HG03378 (cell line): ENCODE measurements around the gene SART3.
"Not testable (repeated sequence)": the region's sequence is repeated elsewhere in the genome, so short reads cannot be mapped to it uniquely, and the experiment has no call there.

ENCODE experiments used
- ATAC-seq: cut with Tn5 transposase; IDR thresholded peaks from one replicate; pipeline ENCODE4 v1.9.1; 2021; ENCODE audit warnings: mild to moderate bottlenecking, moderate library complexity; ENCODE audit not compliant: unreplicated experiment

SART3 gene

DNA sequence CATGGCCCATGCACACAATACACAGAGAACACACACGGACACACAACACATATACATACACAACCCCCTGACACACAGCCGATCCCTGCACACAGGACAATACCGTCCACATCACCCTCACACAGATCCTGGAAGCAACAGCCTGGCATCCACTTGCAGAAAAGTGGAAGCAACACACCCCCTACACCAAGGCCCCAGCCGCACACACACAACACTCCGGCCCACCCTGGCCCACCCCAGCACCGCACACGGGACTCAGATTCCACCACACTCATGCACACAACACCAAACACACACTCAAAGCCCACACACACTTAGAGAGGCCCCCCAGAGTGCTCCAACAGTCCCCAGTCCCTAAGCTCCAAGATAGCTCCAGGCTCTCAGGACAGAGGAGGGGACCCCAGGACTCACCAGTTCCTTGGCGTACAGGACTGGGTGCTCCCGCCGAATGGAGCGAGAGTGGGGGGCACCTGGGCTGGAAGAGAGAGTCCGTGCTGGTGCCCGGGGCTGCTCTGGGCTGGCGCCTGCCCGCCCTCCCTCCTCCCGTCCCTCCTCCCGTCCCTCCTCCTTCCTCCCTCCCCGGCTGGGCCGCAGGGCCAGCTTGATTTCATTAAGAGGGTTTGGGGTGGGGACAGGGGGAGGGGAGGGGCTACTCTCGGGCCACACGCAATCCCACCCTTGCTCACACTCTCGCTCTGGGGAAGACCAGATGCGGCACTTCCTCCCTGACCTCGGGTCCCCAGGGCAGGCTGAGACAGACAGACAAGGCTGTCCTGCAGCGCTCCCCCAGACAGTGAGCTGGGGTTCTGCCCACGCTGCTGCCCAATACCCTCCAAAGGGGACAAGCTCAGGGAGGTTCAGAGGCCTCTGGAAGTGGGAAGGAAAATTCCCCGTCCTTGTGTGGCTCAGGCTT lies 36.8 kb upstream of the SART3 start, which contains the start of gene TMEM119:
Gene TMEM119 (minus strand): TSS at position 526 of the 913 bp plus-strand sequence. CDS start 5,701 bp downstream, outside the sequence.
- no peak for ATAC-seq

DNA sequence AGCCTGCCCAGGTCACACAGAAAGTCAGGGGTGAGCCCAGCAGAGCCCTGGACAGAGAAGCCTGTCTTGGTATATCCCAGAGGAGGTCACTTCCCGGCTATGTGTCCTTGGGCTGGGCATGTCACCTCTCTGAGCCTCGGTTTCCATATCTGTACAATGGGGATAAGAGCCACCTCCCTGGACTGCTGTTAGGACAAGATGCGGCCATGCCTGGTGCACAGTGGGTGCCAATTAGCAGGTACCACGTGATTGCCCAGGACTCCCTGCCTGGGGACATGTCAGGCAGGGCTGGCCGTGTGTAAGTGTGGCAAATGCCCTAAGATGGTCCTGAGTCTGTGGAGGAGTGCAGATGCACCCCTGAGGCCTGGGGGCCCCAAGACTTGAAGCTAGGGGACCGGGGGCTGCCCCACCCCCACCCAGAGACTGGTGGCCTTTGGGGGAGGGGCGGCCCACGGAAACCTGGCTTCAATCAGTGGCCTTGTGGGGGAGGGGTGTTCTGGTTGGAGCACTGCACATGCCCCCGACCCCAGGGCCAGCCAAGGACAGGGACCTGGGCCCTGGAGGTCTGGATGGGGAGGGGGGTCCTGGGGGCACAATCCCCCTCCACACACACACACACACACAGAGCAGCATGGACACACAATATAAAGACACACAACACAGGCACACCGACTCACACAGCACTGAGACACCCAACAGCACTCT lies 36.0 kb upstream of the SART3 start:
- no peak for ATAC-seq

GRCh38 chr12:108595711-108596647 lies 35.0 kb upstream of the SART3 start:
- ATAC-seq = no peak

DNA sequence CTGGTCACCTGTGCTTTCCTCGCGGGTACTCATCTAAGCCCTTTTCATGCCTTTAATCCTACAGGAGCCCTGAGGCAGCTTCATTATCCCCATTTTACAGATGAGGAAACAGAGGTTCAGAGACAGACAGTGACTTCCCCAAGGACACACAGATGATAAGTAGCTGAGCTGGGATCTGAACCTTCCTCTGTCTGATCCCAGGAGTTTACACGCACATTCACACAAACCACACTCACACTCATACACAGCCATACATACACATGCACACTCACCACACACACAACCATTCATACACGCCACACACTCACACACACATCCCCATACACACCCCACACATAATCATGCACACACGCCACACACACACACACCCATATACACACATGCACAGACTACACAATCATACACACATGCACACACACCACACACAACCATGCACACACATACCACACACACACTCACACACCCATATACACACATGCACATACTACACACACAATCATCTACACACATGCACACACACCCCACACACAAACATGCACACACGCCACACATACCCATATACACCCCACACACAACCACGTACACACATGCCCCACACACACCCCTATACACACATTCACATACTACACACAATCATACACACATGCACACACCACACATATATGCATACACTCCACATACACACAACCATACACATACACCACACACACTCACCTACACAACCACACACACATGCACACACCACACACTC lies 34.2 kb upstream of the SART3 start:
- ATAC-seq = no peak

DNA sequence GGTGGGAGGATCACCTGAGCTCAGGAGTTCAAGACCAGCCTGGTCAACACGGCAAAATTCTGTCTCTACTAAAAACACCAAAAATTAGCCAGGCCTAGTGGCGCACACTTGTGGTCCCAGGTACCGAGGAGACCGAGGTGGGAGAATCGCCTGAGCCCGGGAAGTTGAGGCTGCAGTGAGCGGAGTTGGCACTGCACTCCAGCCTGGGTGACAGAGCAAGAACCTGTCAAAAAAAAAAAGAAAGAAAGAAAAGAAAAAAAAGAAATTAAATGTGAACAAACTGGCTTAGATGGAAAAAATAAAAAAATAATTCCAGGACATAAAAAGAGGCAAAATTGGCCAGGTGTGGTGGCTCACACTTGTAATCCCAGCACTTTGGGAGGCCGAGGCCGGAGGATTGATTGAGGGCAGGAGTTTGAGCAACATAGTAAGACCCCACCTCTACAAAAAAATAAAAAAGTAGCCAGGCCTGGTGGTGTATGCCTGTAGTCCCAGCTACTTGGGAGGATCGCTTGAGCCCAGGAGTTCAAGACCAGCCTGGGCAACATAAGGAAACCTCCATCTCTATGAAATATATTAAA lies 33.4 kb upstream of the SART3 start:
- no peak for ATAC-seq

GRCh38 chr12:108592033-108592909 lies 31.3 kb upstream of the SART3 start:
- no peak for ATAC-seq

DNA sequence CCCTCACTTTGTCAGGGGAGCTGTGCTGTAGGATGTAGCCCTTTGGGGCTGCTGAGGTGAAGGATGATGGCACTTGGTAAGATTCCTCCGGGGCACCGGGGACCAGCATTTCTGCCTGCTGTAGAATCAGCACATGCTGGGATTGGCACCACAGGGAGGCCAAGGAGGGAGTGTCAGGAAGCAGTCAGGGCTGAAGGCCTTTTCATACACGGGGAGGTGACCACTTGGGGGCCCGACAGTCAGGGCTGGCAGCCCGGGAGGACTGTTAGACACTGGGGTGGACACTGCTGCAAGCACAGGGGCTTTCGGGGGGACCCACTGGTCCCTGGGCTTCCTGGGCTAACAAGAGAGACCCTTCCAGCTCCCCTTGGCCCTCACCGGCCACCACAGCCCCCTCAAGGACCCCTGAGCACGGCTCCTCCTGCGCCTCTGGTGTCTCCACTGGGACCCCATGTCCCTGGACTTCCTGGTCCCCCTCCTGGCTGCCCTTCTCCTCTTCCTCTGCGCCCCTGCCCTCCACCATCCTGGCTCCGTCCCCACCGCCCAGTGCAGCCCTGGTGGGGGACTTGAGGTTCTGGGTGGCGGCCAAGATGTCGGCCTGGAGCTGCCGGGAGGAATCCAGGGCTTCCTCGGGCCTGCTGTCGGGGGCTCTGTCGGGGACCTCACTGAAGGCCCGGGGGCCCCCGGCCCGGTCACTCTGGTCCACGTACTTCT lies 30.5 kb upstream of the SART3 start:
- no peak for ATAC-seq

- ATAC-seq = not testable (repeated sequence)
These were observed 29.5 kb upstream of the SART3 start for GRCh38 chr12:108590463-108590862.

GRCh38 chr12:108589840-108590229 lies 28.9 kb upstream of the SART3 start:
- ATAC-seq = no peak

- no peak for ATAC-seq
These were observed 28.3 kb upstream of the SART3 start for GRCh38 chr12:108589028-108589839.

DNA sequence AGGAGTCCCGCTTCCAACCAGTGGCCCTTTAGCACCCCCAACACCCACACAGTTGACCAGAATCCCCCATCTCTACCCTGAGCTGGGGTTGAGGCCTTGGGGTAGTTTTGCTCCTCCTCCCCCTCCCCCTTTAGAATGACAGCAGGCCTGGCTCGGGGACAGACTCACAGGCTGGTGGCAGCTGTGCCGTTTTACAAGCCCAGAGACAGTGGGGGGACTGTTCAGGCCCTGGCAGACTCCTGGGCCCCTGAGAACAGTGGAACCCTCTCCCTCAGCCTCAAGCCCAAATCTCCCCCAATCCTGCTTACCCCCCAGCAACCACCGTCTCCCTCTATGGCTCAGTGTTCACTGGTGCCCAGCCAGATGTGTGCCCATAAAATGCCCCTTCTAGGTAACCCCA lies 26.9 kb upstream of the SART3 start:
- ATAC-seq = no peak

GRCh38 chr12:108586306-108586705 lies 25.3 kb upstream of the SART3 start:
- ATAC-seq = no peak

- ATAC-seq = no peak
These were observed 24.9 kb upstream of the SART3 start for GRCh38 chr12:108585864-108586263.

DNA sequence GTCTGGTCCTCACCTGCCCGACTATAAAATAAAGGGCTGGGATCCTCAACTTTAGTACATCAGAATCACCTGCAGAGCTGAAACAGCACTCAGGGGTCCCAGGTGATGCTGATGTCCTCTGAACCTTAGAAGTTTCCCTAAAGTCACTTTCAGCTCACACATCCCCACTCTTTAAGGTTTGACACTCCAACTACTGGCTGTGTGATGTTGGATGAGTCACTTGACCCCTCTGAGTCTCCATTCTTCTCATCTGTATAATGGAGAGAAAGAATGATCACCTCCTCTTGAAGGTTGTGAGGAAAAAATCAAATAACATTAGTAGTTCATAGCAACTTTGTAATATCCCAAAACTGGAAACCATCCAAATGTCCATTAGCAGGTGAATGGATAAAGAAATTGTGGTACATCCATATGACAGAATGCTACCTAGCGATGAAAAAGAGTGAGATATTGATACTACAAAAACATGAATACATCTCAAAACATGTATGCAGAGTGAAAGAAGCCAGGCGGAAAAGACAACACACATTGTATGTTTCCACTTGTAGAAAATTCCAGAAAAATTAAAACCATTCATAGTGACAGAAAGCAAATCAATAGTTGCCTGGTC lies 23.6 kb upstream of the SART3 start:
- ATAC-seq = no peak

DNA sequence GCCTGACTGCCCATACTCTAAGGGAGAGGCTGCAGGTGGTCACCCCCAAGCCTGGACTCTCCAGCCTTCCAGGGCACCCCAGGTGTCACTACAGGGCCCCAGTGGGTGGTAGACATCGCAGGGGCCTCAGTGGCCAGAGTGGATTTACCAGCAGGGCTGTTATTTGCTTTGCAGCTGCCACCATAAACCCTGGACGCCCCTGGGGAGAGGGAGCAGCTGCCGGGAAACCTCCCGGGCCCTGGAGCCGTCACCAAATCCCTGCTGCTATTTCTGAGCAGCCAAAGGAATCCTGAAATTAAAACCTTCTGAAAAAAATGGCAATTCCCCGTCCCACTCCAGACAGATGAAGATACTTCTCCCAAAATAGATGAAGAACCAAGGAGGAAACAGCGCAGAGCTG lies 23.0 kb upstream of the SART3 start:
- no peak for ATAC-seq

DNA sequence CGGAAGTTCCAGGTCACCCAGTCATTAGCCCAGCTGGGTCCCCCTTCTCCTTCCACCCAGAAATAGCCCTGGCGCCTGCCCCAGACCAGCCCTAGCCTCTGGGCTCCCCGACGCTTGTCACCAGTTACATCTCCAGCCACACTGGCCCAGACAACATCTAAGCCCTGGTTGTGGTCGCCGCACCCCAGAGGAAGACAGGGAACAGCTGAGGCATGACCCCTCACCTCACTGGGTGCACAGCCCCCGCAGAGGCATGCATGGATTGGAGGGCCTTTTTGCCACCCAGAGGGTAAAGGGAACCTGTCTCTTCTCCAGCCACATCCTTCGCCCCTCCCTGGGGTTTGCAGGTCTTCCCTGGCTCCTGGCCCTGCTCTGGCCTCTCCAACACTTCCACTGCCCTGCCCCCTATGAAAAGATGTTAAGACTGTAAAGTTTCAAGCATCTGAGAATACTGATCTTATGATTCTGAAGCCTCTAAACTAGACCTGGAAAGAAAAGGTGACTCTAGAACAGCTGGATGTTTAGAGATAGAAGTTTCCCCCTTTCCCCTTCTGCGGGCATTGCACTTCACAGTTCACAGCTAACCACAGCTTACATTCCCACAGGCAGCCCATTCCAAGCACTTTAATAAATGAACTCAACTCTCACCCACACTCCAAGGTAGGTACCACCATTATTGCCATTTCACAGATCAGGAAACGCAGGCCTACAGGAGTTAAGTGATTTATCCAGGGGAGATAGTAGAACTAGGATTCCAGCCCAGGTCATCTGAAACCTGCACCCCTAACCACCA lies 22.2 kb upstream of the SART3 start:
- ATAC-seq = no peak
